ENCODE measurements around the gene PLEK. TPM values are rescaled to one million over a fixed set of nuclear protein-coding genes. Genes with fewer than 3 reads are reported as not detected.

PLEK gene
- total RNA-seq, 4 donors from 2014 or later = 3.0 to 5.2 (median 4.6) TPM; not detected in 1

DNA sequence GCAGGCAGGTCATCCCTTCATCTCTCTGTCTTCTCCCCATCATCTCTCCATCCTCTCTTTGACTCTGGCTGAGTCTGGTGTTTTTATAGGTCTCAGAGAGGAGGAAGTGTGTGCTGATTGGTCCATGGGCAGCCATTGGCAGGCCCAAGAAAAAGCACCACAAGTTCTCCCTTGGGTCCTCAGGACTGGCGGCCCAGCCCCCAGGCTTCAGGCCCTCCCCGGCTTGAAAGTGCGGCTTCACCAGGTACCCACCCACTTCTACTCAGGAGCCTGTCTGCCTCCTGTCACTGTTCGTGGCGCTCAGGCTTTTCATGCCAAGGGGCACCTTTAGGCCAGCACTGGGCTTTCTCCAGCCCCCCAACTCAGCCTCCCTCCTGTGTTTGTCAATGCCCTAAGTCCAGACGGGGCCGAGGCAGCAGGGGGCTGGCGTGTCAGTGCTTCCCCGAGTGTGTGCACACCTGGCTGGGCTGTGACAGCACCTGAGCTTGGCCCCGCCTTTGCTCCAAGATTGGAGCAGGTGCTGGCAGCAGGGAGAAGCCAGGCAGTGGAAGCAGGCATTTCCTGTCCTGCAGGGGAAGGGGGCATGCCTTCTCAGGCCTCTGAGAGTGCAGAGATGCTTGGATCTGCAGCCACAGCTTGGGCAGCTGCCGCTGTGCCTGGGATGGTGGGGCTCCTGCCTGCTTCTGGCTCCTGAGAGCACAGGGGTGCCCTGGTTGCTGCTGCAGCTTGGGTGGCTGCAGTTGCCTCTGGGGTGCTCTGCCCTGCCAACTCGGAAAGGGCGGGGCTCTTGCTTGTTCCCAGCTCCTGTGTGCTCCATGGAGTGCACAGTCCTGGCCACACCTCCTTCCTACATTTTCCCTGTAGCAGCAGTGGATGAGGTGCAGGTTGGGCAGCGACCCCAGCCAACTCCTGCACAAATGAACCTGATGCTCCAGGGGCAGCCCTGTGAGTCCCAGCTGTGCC is 67.9 kb downstream of the PLEK start:
- no peak for DNase-seq
- Histone ChIP-seq H3K4me3 (no peak overlapping the region), H3K4me1 (peaks cover 0 to 14% (median 0%) of the 10 kb centered on the region in 4 donors), H3K9me3 (no peaks in the 10 kb centered on the region), H3K27ac (no peak overlapping the region), H3K27me3 (no peaks in the 10 kb centered on the region), H3K36me3 (no peaks in the 10 kb centered on the region)
- in situ Hi-C loops (cut with MboI; ENCODE audit: low pct_ligation_motif_present in 1 of 4, low pct_unique_long_range_greater_than_20kb in 1 of 4, low sequenced_read_pairs in 3 of 4) (loop anchor here in 2 of 4 donors (10.0 to 25.0 kb wide), 4 partner anchors 58 to 321 kb away; partner anchors contain the start of gene PNO1 (in 1 of the 2)), intact Hi-C loops (cut with DNase I; ENCODE audit: low total_unique reads) (no loop called here)
- 61 to 63% methylated on average over 4 to 12 of the region's 14 CpGs for WGBS, 2 donors (ENCODE audit: low coverage in 1 of 2)
- TF ChIP-seq EP300 (IDR thresholded peaks at IDR 0.05; ENCODE audit: low read depth) (no peak), POLR2AphosphoS5 (IDR thresholded peaks at IDR 0.05) (no peak), POLR2A (IDR thresholded peaks at IDR 0.05) (no peak), CTCF (IDR thresholded peaks at IDR 0.05) (no peak)

- Histone ChIP-seq H3K9me3 (no peaks in the 10 kb centered on the region), H3K4me1 (peaks cover 0 to 9% (median under 1%) of the 10 kb centered on the region in 4 donors), H3K36me3 (no peaks in the 10 kb centered on the region), H3K4me3 (no peak overlapping the region), H3K27ac (no peak overlapping the region), H3K27me3 (no peaks in the 10 kb centered on the region)
- no peak for TF ChIP-seq EP300 (IDR thresholded peaks at IDR 0.05; ENCODE audit: low read depth)
- no peak for TF ChIP-seq CTCF (IDR thresholded peaks at IDR 0.05)
- no peak for TF ChIP-seq POLR2AphosphoS5 (IDR thresholded peaks at IDR 0.05)
- TF ChIP-seq POLR2A (IDR thresholded peaks at IDR 0.05) = no peak
- DNase-seq = no peak
- intact Hi-C loops (cut with DNase I; ENCODE audit: low total_unique reads) (no loop called here), in situ Hi-C loops (cut with MboI; ENCODE audit: low pct_ligation_motif_present in 1 of 4, low pct_unique_long_range_greater_than_20kb in 1 of 4, low sequenced_read_pairs in 3 of 4) (loop anchor here in 2 of 4 donors (10.0 to 25.0 kb wide), 4 partner anchors 60 to 323 kb away; partner anchors contain the start of gene PNO1 (in 1 of the 2))
Observed at GRCh38 chr2:68434981-68435380, 69.9 kb downstream of the PLEK start.

- Histone ChIP-seq H3K9me3 (no peaks in the 10 kb centered on the region), H3K36me3 (no peaks in the 10 kb centered on the region), H3K4me3 (no peak overlapping the region), H3K4me1 (peaks cover 0 to 15% (median 4%) of the 10 kb centered on the region in 4 donors), H3K27me3 (no peaks in the 10 kb centered on the region), H3K27ac (peak overlapping the region in 3 of 4 donors; percentile 7 to 52 (median 35))
- intact Hi-C loops (cut with DNase I; ENCODE audit: low total_unique reads) = no loop called here
- no peak for DNase-seq
- in situ Hi-C loops (cut with MboI; ENCODE audit: low pct_ligation_motif_present in 1 of 4, low pct_unique_long_range_greater_than_20kb in 1 of 4, low sequenced_read_pairs in 3 of 4) = loop anchor here in 2 of 4 donors (10.0 to 25.0 kb wide), 4 partner anchors 61 to 323 kb away; partner anchors contain the start of gene PNO1 (in 1 of the 2)
- TF ChIP-seq CTCF (IDR thresholded peaks at IDR 0.05) (no peak), POLR2AphosphoS5 (IDR thresholded peaks at IDR 0.05) (peak in 1 of 3 donors; percentile 16), EP300 (IDR thresholded peaks at IDR 0.05; ENCODE audit: low read depth) (no peak), POLR2A (IDR thresholded peaks at IDR 0.05) (no peak)
Observed at GRCh38 chr2:68435615-68436014, 70.5 kb downstream of the PLEK start.

GRCh38 chr2:68436270-68436669 is 71.2 kb downstream of the PLEK start:
- Histone ChIP-seq H3K9me3 (no peaks in the 10 kb centered on the region), H3K36me3 (no peaks in the 10 kb centered on the region), H3K4me3 (no peak overlapping the region), H3K27me3 (no peaks in the 10 kb centered on the region), H3K27ac (peak overlapping the region; percentile 7 to 52 (median 37)), H3K4me1 (peaks cover 0 to 19% (median 5%) of the 10 kb centered on the region in 4 donors)
- 47 to 49% methylated on average over 4 of the region's 4 CpGs for WGBS, 2 donors (ENCODE audit: low coverage in 1 of 2)
- intact Hi-C loops (cut with DNase I; ENCODE audit: low total_unique reads) = no loop called here
- in situ Hi-C loops (cut with MboI; ENCODE audit: low pct_ligation_motif_present in 1 of 4, low pct_unique_long_range_greater_than_20kb in 1 of 4, low sequenced_read_pairs in 3 of 4) = loop anchor here in 2 of 4 donors (10.0 to 25.0 kb wide), 4 partner anchors 61 to 324 kb away; partner anchors contain the start of gene PNO1 (in 1 of the 2)
- no peak for DNase-seq
- TF ChIP-seq CTCF (IDR thresholded peaks at IDR 0.05) (no peak), POLR2A (IDR thresholded peaks at IDR 0.05) (no peak), EP300 (IDR thresholded peaks at IDR 0.05; ENCODE audit: low read depth) (no peak), POLR2AphosphoS5 (IDR thresholded peaks at IDR 0.05) (no peak)

Measured in transverse colon (tissue), 4 donors.